ENCODE data around the gene DHH. TPM values are rescaled to one million over a fixed set of nuclear protein-coding genes. Genes with fewer than 3 reads are reported as not detected.

The DHH gene
- total and polyA plus RNA-seq, 4 donors = 0.16 to 2.6 (median 0.95) TPM

- H3K27me3 ChIP-seq (ENCODE audit: control insufficient read depth in 3 of 3, insufficient read depth in 3 of 3, low read length in 2 of 3) = no peaks in the 10 kb centered on the region
- WGBS, 2 donors = 91 to 95% methylated on average over 20 of the region's 20 CpGs
- TF ChIP-seq CTCF (IDR thresholded peaks at IDR 0.05; ENCODE audit: control extremely low read depth, extremely low read depth) = no peak
- H3K4me1 ChIP-seq (ENCODE audit: control insufficient read depth in 5 of 5, insufficient read depth in 5 of 5, low read length in 5 of 5) = no peaks in the 10 kb centered on the region
- no peak overlapping the region for H3K27ac ChIP-seq (ENCODE audit: low read depth in 1 of 2, low read length in 1 of 2)
- H3K9ac ChIP-seq (ENCODE audit: insufficient read depth in 1 of 2, low read length in 2 of 2) = no peak overlapping the region
- no peak for DNase-seq
- peaks cover 35 to 87% (median 61%) of the 10 kb centered on the region in 4 donors for H3K36me3 ChIP-seq (ENCODE audit: control insufficient read depth in 4 of 4, insufficient read depth in 4 of 4, low read length in 4 of 4)
- no peak overlapping the region for H3K4me3 ChIP-seq
- ATAC-seq (ENCODE audit: insufficient read depth, low FRiP score) = no peak
- H3K9me3 ChIP-seq (ENCODE audit: control insufficient read depth in 4 of 4, insufficient read depth in 3 of 4, low read length in 3 of 4) = no peaks in the 10 kb centered on the region
Observed at GRCh38 chr12:49049566-49050224, 44.9 kb downstream of the DHH start.

GRCh38 chr12:49048953-49049352, 45.6 kb downstream of the DHH start:
- Histone ChIP-seq H3K9ac (ENCODE audit: insufficient read depth in 1 of 2, low read length in 2 of 2) (no peak overlapping the region), H3K27ac (ENCODE audit: low read depth in 1 of 2, low read length in 1 of 2) (no peak overlapping the region), H3K9me3 (ENCODE audit: control insufficient read depth in 4 of 4, insufficient read depth in 3 of 4, low read length in 3 of 4) (no peaks in the 10 kb centered on the region), H3K4me3 (no peak overlapping the region), H3K36me3 (ENCODE audit: control insufficient read depth in 4 of 4, insufficient read depth in 4 of 4, low read length in 4 of 4) (peaks cover 41 to 87% (median 66%) of the 10 kb centered on the region in 4 donors), H3K4me1 (ENCODE audit: control insufficient read depth in 5 of 5, insufficient read depth in 5 of 5, low read length in 5 of 5) (no peaks in the 10 kb centered on the region), H3K27me3 (ENCODE audit: control insufficient read depth in 3 of 3, insufficient read depth in 3 of 3, low read length in 2 of 3) (no peaks in the 10 kb centered on the region)
- WGBS, 2 donors = 92 to 97% methylated on average over 10 of the region's 10 CpGs
- DNase-seq (no peak), ATAC-seq (ENCODE audit: insufficient read depth, low FRiP score) (no peak)
- no peak for TF ChIP-seq CTCF (IDR thresholded peaks at IDR 0.05; ENCODE audit: control extremely low read depth, extremely low read depth)

- Histone ChIP-seq H3K4me1 (ENCODE audit: control insufficient read depth in 5 of 5, insufficient read depth in 5 of 5, low read length in 5 of 5) (no peaks in the 10 kb centered on the region), H3K4me3 (no peak overlapping the region), H3K9ac (ENCODE audit: insufficient read depth in 1 of 2, low read length in 2 of 2) (no peak overlapping the region), H3K9me3 (ENCODE audit: control insufficient read depth in 4 of 4, insufficient read depth in 3 of 4, low read length in 3 of 4) (no peaks in the 10 kb centered on the region), H3K36me3 (ENCODE audit: control insufficient read depth in 4 of 4, insufficient read depth in 4 of 4, low read length in 4 of 4) (peaks cover 42 to 89% (median 78%) of the 10 kb centered on the region in 4 donors), H3K27ac (ENCODE audit: low read depth in 1 of 2, low read length in 1 of 2) (no peak overlapping the region), H3K27me3 (ENCODE audit: control insufficient read depth in 3 of 3, insufficient read depth in 3 of 3, low read length in 2 of 3) (no peaks in the 10 kb centered on the region)
- 93 to 94% methylated on average over 12 of the region's 12 CpGs for WGBS, 2 donors
- ATAC-seq (ENCODE audit: insufficient read depth, low FRiP score) (no peak), DNase-seq (no peak)
- no peak for TF ChIP-seq CTCF (IDR thresholded peaks at IDR 0.05; ENCODE audit: control extremely low read depth, extremely low read depth)
Observed at GRCh38 chr12:49046129-49046895, 48.3 kb downstream of the DHH start.
